OCI-LY1 (cell line): ENCODE measurements around the gene FAM131A.

Experiments used
- H2AFZ ChIP-seq: fragments of 200-600 bp; sonication (generic), shearing (Covaris generic); 2 replicates; pipeline ENCODE4 v1.6.0; 2014; ENCODE audit warnings: antibody characterized with exemption, mild to moderate bottlenecking, low read length
- H3F3A ChIP-seq: fragments of 200-600 bp; sonication (generic), shearing (Covaris generic); 2 replicates; pipeline ENCODE4 v1.6.0; 2014; ENCODE audit warnings: mild to moderate bottlenecking, antibody characterized with exemption, low read length, moderate library complexity; ENCODE audit not compliant: insufficient read depth
- H3K27ac ChIP-seq: fragments of 200-600 bp; sonication (generic); 2 replicates; pipeline ENCODE4 v1.5.1; 2014; ENCODE audit warnings: low read length, mixed run types, mild to moderate bottlenecking, low read depth; ENCODE audit not compliant: poor library complexity, severe bottlenecking
- H3K27me3 ChIP-seq: fragments of 200-600 bp; sonication (generic); 2 replicates; pipeline ENCODE4 v1.6.0; 2014; ENCODE audit warnings: antibody characterized with exemption, mild to moderate bottlenecking, low read length, moderate library complexity; ENCODE audit not compliant: insufficient read depth
- H3K36me3 ChIP-seq: fragments of 200-600 bp; sonication (generic); 2 replicates; pipeline ENCODE4 v1.6.1; 2014; ENCODE audit warnings: mild to moderate bottlenecking, antibody characterized with exemption, low read length, moderate library complexity, mixed read lengths; ENCODE audit not compliant: insufficient read depth
- H3K4me1 ChIP-seq: fragments of 200-600 bp; sonication (generic); 2 replicates; pipeline ENCODE4 v1.5.1; 2014; ENCODE audit warnings: mild to moderate bottlenecking, low read length, moderate library complexity; ENCODE audit not compliant: insufficient read depth, severe bottlenecking
- H3K4me2 ChIP-seq: fragments of 200-600 bp; sonication (generic), shearing (Covaris generic); 2 replicates; pipeline ENCODE4 v1.6.1; 2014; ENCODE audit warnings: low read length
- H3K4me3 ChIP-seq: fragments of 200-600 bp; sonication (generic); 2 replicates; pipeline ENCODE4 v1.5.1; 2014; ENCODE audit warnings: low read length, low read depth, mild to moderate bottlenecking, mixed read lengths; ENCODE audit not compliant: poor library complexity, severe bottlenecking
- H3K79me2 ChIP-seq: fragments of 200-600 bp; shearing (Covaris generic); 2 replicates; pipeline ENCODE4 v1.6.1; 2016; ENCODE audit warnings: mixed run types, low read length, mixed read lengths; ENCODE audit not compliant: insufficient read depth
- H3K9ac ChIP-seq: fragments of 200-600 bp; sonication (generic), shearing (Covaris generic); 2 replicates; pipeline ENCODE4 v1.6.1; 2014; ENCODE audit warnings: mild to moderate bottlenecking, low read length, mixed read lengths
- H3K9me2 ChIP-seq: fragments of 200-600 bp; sonication (generic), shearing (Covaris generic); 2 replicates; pipeline ENCODE4 v1.6.1; 2014; ENCODE audit warnings: low read depth, mild to moderate bottlenecking, low read length, mixed read lengths
- H3K9me3 ChIP-seq: fragments of 200-600 bp; shearing (Covaris generic); 2 replicates; pipeline ENCODE4 v1.6.1; 2014; ENCODE audit warnings: low read length, mixed read lengths
- H4K20me1 ChIP-seq: fragments of 200-600 bp; sonication (generic), shearing (Covaris generic); 2 replicates; pipeline ENCODE4 v1.6.0; 2016; ENCODE audit warnings: mild to moderate bottlenecking, low read length; ENCODE audit not compliant: insufficient read depth
- CTCF ChIP-seq: fragments of 200-600 bp; sonication (generic), shearing (Covaris generic); IDR thresholded peaks from 2 replicates; pipeline ENCODE4 v1.5.1; 2017; ENCODE audit warnings: mild to moderate bottlenecking, antibody characterized with exemption, low read length, moderate library complexity, mixed read lengths
- EZH2 ChIP-seq: fragments of 200-600 bp; sonication (generic), shearing (Covaris generic); IDR thresholded peaks from 2 replicates; pipeline ENCODE4 v1.8.0; 2017; ENCODE audit warnings: borderline replicate concordance, mixed run types, mild to moderate bottlenecking, antibody characterized with exemption, low read length, moderate library complexity, mixed read lengths

FAM131A gene

GRCh38 chr3:184395320-184395660 is 57.9 kb downstream of the FAM131A start:
- no peaks in the 10 kb centered on the region for H3K27me3 ChIP-seq
- no peak overlapping the region for H3K4me2 ChIP-seq
- H2AFZ ChIP-seq = no peak overlapping the region
- no peaks in the 10 kb centered on the region for H3K36me3 ChIP-seq
- H3K4me3 ChIP-seq = no peak overlapping the region
- H3K9ac ChIP-seq = no peak overlapping the region
- no peaks in the 10 kb centered on the region for H4K20me1 ChIP-seq
- H3K4me1 ChIP-seq = no peaks in the 10 kb centered on the region
- no peaks in the 10 kb centered on the region for H3K79me2 ChIP-seq
- H3F3A ChIP-seq = no peaks in the 10 kb centered on the region
- no peaks in the 10 kb centered on the region for H3K9me2 ChIP-seq
- TF ChIP-seq CTCF (no peak), EZH2 (no peak)
- no peaks in the 10 kb centered on the region for H3K9me3 ChIP-seq
- no peak overlapping the region for H3K27ac ChIP-seq
